ENCODE results near the gene INPP5E.

The INPP5E gene

GRCh38 chr9:136474021-136474640 is 34.5 kb upstream of the INPP5E start:
- DNase-seq (ENCODE audit: low read depth, low spot score) = no peak

- DNase-seq (ENCODE audit: low read depth, low spot score) = no peak
Observed at GRCh38 chr9:136473354-136473721, 33.7 kb upstream of the INPP5E start.

- no peak for DNase-seq (ENCODE audit: low read depth, low spot score)
Observed at GRCh38 chr9:136472640-136473353, 33.2 kb upstream of the INPP5E start.

GRCh38 chr9:136471802-136472487 is 32.3 kb upstream of the INPP5E start:
- no peak for DNase-seq (ENCODE audit: low read depth, low spot score)

GRCh38 chr9:136470792-136471469 is 31.3 kb upstream of the INPP5E start:
- no peak for DNase-seq (ENCODE audit: low read depth, low spot score)

GRCh38 chr9:136470356-136470755 is 30.7 kb upstream of the INPP5E start:
- DNase-seq (ENCODE audit: low read depth, low spot score) = no peak

- no peak for DNase-seq (ENCODE audit: low read depth, low spot score)
Observed at GRCh38 chr9:136467766-136468165, 28.1 kb upstream of the INPP5E start.

GRCh38 chr9:136466155-136466541 is 26.5 kb upstream of the INPP5E start:
- DNase-seq (ENCODE audit: low read depth, low spot score) = no peak

GRCh38 chr9:136465500-136466154 is 26.0 kb upstream of the INPP5E start:
- no peak for DNase-seq (ENCODE audit: low read depth, low spot score)

GRCh38 chr9:136464241-136464640 is 24.6 kb upstream of the INPP5E start:
- no peak for DNase-seq (ENCODE audit: low read depth, low spot score)

GRCh38 chr9:136463578-136463977 is 23.9 kb upstream of the INPP5E start:
- DNase-seq (ENCODE audit: low read depth, low spot score) = no peak

- DNase-seq (ENCODE audit: low read depth, low spot score) = no peak
Observed at GRCh38 chr9:136462664-136463063, 23.0 kb upstream of the INPP5E start.

GRCh38 chr9:136460772-136461325 is 21.2 kb upstream of the INPP5E start:
- DNase-seq (ENCODE audit: low read depth, low spot score) = no peak

- no peak for DNase-seq (ENCODE audit: low read depth, low spot score)
Observed at GRCh38 chr9:136459425-136459824, 19.8 kb upstream of the INPP5E start.

- DNase-seq (ENCODE audit: low read depth, low spot score) = no peak
Observed at GRCh38 chr9:136457326-136457725, 17.7 kb upstream of the INPP5E start.

GRCh38 chr9:136456258-136456657 is 16.6 kb upstream of the INPP5E start:
- DNase-seq (ENCODE audit: low read depth, low spot score) = no peak

GRCh38 chr9:136455043-136456002 is 15.7 kb upstream of the INPP5E start:
- DNase-seq (ENCODE audit: low read depth, low spot score) = no peak

GRCh38 chr9:136454026-136454796 is 14.6 kb upstream of the INPP5E start:
- no peak for DNase-seq (ENCODE audit: low read depth, low spot score)

GRCh38 chr9:136453326-136453725 is 13.7 kb upstream of the INPP5E start:
- DNase-seq (ENCODE audit: low read depth, low spot score) = no peak

Data from brain pericyte (primary cell).